CD4-positive, CD25-positive, alpha-beta regulatory T cell (primary cell): ENCODE data around the gene MT1B. TPM values are rescaled to one million over a fixed set of nuclear protein-coding genes. Genes with fewer than 3 reads are reported as not detected.
"Not testable (repeated sequence)": the region's sequence is repeated elsewhere in the genome, so short reads cannot be mapped to it uniquely, and the experiment has no call there.

ENCODE experiments used
- ATAC-seq, 2 donors: fragments of 150-1000 bp; cut with Tn5 transposase; one replicate each; pipeline ENCODE4 v1.10.0; 2021; ENCODE audit warnings: low read depth in 2 of 2, moderate number of reproducible peaks in 2 of 2, moderate library complexity in 1 of 2
- DNase-seq, 3 donors: peaks; one replicate each; pipeline versions ENCODE4 v3.0.0 to v3.0.0-alpha.2; 2012 to 2022; ENCODE audit warnings: mixed read lengths in 1 of 3
- H3K27ac ChIP-seq: one replicate; pipeline ENCODE4 v1.7.0; 2013; ENCODE audit warnings: mild to moderate bottlenecking, low read length; ENCODE audit not compliant: insufficient read depth, poor library complexity, severe bottlenecking
- H3K27me3 ChIP-seq: one replicate; pipeline ENCODE4 v1.7.0; 2013; ENCODE audit warnings: low read length; ENCODE audit not compliant: control insufficient read depth, insufficient read depth
- H3K36me3 ChIP-seq: one replicate; pipeline ENCODE4 v1.7.0; 2013; ENCODE audit warnings: mild to moderate bottlenecking, low read length, moderate library complexity; ENCODE audit not compliant: control insufficient read depth, insufficient read depth
- H3K4me1 ChIP-seq: 2 replicates; pipeline ENCODE4 v1.7.0; 2013; ENCODE audit warnings: mild to moderate bottlenecking, low read length; ENCODE audit not compliant: insufficient read depth, control insufficient read depth, poor library complexity, severe bottlenecking
- H3K4me3 ChIP-seq: one replicate; pipeline ENCODE4 v1.7.0; 2013; ENCODE audit warnings: low read depth, mild to moderate bottlenecking, low read length, moderate library complexity
- H3K9me3 ChIP-seq, 2 experiments: 1 replicate in 1 of 2; 2 replicates in 1 of 2; pipeline ENCODE4 v1.7.0; 2013; ENCODE audit warnings: low read length in 2 of 2, mild to moderate bottlenecking in 1 of 2, moderate library complexity in 1 of 2; ENCODE audit not compliant: control insufficient read depth in 2 of 2
- H3K27ac Mint-ChIP-seq, 3 donors: one replicate each; pipeline ENCODE4 v1.8.0; 2020 to 2022; ENCODE audit warnings: mild to moderate bottlenecking in 3 of 3, mixed read lengths in 3 of 3, moderate library complexity in 2 of 3
- H3K27me3 Mint-ChIP-seq: one replicate; pipeline ENCODE4 v1.8.0; 2022; ENCODE audit warnings: mild to moderate bottlenecking, mixed read lengths
- H3K36me3 Mint-ChIP-seq: one replicate; pipeline ENCODE4 v1.8.0; 2020; ENCODE audit warnings: mixed read lengths
- H3K4me1 Mint-ChIP-seq, 4 donors: one replicate each; pipeline ENCODE4 v1.8.0; 2020 to 2022; ENCODE audit warnings: mixed read lengths in 4 of 4, mild to moderate bottlenecking in 1 of 4
- H3K4me3 Mint-ChIP-seq, 4 donors: one replicate each; pipeline ENCODE4 v1.8.0; 2020 to 2022; ENCODE audit warnings: mild to moderate bottlenecking in 4 of 4, mixed read lengths in 4 of 4, moderate library complexity in 3 of 4
- H3K9me3 Mint-ChIP-seq, 7 donors: one replicate each; pipeline ENCODE4 v1.8.0; 2020 to 2022; ENCODE audit warnings: mixed read lengths in 7 of 7, mild to moderate bottlenecking in 3 of 7, moderate library complexity in 2 of 7
- polyA plus RNA-seq, 4 donors: library from polyadenylated mRNA; unstranded; fragments of 300-500 nt; fragmentation: Illumina TruSeq; gene quantifications; one replicate each; pipeline ENCODE4 v1.2.3, GENCODE V29; 2021
- total RNA-seq: library from RNA; stranded (reverse); gene quantifications from one replicate; pipeline ENCODE4 v1.2.3, GENCODE V29; 2022

MT1B gene
- total and polyA plus RNA-seq, 5 donors from 2014 or later = not detected

DNA sequence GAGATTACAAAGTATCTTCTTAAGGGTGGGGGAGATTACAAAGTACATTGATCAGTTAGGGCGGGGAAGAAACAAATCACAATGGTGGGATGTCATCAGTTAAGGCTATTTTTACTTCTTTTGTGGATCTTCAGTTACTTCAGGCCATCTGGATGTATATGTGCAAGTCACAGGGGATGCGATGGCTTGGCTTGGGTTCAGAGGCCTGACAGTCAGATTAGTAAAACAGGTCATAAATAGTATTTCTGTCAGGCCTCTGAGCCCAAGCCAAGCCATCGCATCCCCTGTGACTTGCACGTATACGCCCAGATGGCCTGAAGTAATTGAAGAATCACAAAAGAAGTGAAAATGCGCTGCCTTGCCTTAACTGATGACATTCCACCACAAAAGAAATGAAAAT, 22.9 kb downstream of the MT1B start:
- not testable (repeated sequence) for H3K4me1 ChIP-seq, H3K36me3 Mint-ChIP-seq, H3K27ac ChIP-seq, H3K4me3 ChIP-seq, DNase-seq, H3K9me3 ChIP-seq, H3K36me3 ChIP-seq, H3K27ac Mint-ChIP-seq, H3K9me3 Mint-ChIP-seq, ATAC-seq
- Mint-ChIP-seq H3K4me3 (peak overlapping the region in 1 of 4 donors; percentile 55), H3K27me3 (peaks cover 61% of the 10 kb centered on the region), H3K4me1 (peaks cover 0 to 29% (median 6%) of the 10 kb centered on the region in 4 donors)
- H3K27me3 ChIP-seq = peaks cover 22% of the 10 kb centered on the region

DNA sequence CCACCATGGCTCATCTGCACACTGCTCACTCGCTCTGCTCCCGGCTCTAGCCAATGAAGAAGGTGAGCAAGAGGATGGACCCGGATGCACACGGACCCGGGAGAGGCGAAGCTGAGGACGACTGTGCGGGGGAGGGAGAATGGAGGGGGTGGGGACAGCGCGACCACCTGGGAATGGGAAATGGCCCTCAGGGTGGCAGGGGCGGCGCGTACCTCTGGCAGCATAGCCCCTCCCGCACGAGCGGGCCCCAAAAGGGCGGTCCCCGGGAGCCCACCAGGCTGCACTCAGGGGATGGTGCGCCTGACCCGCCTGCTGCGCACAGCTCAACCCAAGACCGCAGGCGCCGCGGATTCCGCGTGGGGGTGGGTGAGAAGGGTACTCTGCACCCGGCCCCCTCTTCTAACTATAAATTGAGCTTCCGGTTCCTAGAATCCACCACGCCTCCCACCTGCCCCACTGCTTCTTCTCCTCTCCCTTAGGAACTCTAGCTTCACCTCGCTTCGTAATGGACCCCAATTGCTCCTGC, 24.1 kb downstream of the MT1B start:
- Histone ChIP-seq H3K4me1 (peaks cover 7% of the 10 kb centered on the region), H3K9me3 (no peaks in the 10 kb centered on the region), H3K27me3 (peaks cover 14% of the 10 kb centered on the region), H3K4me3 (no peak overlapping the region), H3K36me3 (no peaks in the 10 kb centered on the region), H3K27ac (no peak overlapping the region)
- no peaks in the 10 kb centered on the region for H3K9me3 Mint-ChIP-seq
- ATAC-seq = peak; percentile 71 to 78
- H3K4me3 Mint-ChIP-seq = peak overlapping the region; percentile 21 to 84 (median 62)
- DNase-seq = peak; percentile 17 to 72 (median 33)
- H3K36me3 Mint-ChIP-seq = no peaks in the 10 kb centered on the region
- H3K27me3 Mint-ChIP-seq = peaks cover 50% of the 10 kb centered on the region
- H3K4me1 Mint-ChIP-seq = peaks cover 0 to 23% (median 6%) of the 10 kb centered on the region in 4 donors
- peak overlapping the region in 2 of 3 donors; percentile 55 to 90 for H3K27ac Mint-ChIP-seq

DNA sequence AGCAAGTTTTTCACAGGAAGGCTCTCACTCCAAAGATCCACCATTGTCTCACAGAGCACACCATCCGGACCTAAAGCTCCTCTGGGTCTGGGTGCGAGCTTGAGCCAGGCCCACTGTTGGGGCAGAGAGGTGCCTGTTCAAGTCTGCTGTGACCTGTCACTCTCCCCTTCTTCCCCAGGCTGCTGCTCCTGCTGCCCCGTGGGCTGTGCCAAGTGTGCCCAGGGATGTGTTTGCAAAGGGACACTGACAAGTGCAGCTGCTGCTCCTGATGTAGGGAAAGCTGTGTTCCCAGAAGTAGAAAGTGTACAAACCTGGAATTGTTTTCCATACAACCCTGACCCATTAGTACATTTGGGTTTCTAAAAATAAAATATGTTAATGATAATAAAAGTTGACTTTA, 25.8 kb downstream of the MT1B start:
- no peak overlapping the region for H3K4me3 Mint-ChIP-seq

DNA sequence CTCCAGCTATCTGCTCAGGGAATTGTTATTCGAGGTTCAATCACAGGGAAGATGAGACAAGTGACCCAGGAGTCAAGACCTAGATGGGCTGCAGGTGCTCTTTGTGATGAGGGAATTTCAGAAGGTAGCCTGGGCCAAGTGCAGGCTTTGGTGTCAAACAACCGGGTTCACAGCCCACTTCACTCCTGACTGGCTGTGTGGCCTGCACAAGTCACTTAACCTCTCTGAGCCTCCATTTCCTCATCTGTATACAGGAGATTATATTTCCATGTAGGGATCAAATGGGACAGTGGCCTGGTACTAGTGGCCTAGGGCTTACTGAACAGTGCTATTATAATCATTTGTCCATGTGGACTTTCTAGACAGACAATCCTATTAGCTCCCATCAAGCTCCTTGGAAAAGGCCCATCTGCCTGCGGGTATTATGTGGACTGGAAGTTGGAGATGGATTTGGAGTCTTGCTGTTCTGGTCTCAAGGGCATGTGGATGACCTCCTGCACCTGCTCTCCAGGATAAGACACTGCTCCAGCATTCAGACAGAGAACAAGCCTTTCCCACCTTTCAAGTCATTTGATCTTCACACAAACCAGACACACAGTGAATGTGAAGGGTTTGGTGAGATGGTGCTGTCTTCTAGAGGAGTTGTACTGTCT, 27.5 kb downstream of the MT1B start:
- Mint-ChIP-seq H3K4me3 (peak overlapping the region in 1 of 4 donors; percentile 48), H3K4me1 (peaks cover 6 to 46% (median 24%) of the 10 kb centered on the region in 4 donors), H3K9me3 (peaks cover 0 to 2% (median 0%) of the 10 kb centered on the region in 7 donors), H3K27ac (peak overlapping the region in 1 of 3 donors; percentile 34), H3K36me3 (peaks cover 6% of the 10 kb centered on the region), H3K27me3 (peaks cover 20% of the 10 kb centered on the region)
- H3K9me3 ChIP-seq = no peaks in the 10 kb centered on the region
- no peak for DNase-seq
- no peaks in the 10 kb centered on the region for H3K27me3 ChIP-seq
- H3K27ac ChIP-seq = no peak overlapping the region
- peaks cover 36% of the 10 kb centered on the region for H3K4me1 ChIP-seq
- H3K4me3 ChIP-seq = no peak overlapping the region
- H3K36me3 ChIP-seq = no peaks in the 10 kb centered on the region
- ATAC-seq = no peak

More for the DNA sequence above, 25.8 kb downstream of the MT1B start:
- Mint-ChIP-seq H3K4me1 (peaks cover 0 to 34% (median 14%) of the 10 kb centered on the region in 4 donors), H3K9me3 (peaks cover 0 to 2% (median 0%) of the 10 kb centered on the region in 7 donors), H3K27ac (no peak overlapping the region), H3K36me3 (no peaks in the 10 kb centered on the region), H3K27me3 (peaks cover 33% of the 10 kb centered on the region)
- DNase-seq (no peak), ATAC-seq (no peak)
- H3K27ac ChIP-seq = no peak overlapping the region
- H3K9me3 ChIP-seq = no peaks in the 10 kb centered on the region
- peaks cover 19% of the 10 kb centered on the region for H3K4me1 ChIP-seq
- H3K27me3 ChIP-seq = peaks cover 5% of the 10 kb centered on the region
- H3K4me3 ChIP-seq = no peak overlapping the region
- no peaks in the 10 kb centered on the region for H3K36me3 ChIP-seq

DNA sequence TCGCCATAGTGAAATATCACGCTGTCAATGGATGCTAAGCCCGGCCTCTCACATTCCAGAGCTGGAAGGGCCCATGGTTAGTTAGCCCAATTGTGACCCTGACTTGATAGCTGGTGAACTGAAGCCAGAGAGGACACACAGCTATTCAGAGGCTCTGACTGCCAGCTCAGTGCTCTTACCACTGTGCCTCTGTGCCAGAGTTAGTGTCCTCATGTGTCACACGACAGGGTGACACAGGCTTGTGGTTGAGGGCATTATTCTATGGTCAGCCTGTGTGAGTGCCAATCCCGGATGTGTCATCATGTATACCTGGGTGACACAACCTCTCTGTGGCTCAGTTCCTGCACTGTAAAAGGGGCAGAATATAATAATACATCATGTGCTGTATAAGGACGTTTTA, 28.1 kb downstream of the MT1B start:
- H3K9me3 ChIP-seq = no peaks in the 10 kb centered on the region
- H3K4me1 Mint-ChIP-seq = peaks cover 10 to 47% (median 25%) of the 10 kb centered on the region in 4 donors
- H3K36me3 ChIP-seq = no peaks in the 10 kb centered on the region
- peak overlapping the region in 1 of 3 donors; percentile 34 for H3K27ac Mint-ChIP-seq
- ATAC-seq = no peak
- peaks cover 10% of the 10 kb centered on the region for H3K36me3 Mint-ChIP-seq
- no peak overlapping the region for H3K4me3 Mint-ChIP-seq
- H3K4me1 ChIP-seq = peaks cover 36% of the 10 kb centered on the region
- H3K27me3 ChIP-seq = no peaks in the 10 kb centered on the region
- no peak overlapping the region for H3K4me3 ChIP-seq
- no peak overlapping the region for H3K27ac ChIP-seq
- peaks cover 14% of the 10 kb centered on the region for H3K27me3 Mint-ChIP-seq
- H3K9me3 Mint-ChIP-seq = peaks cover 0 to 2% (median 0%) of the 10 kb centered on the region in 7 donors
- DNase-seq = no peak

DNA sequence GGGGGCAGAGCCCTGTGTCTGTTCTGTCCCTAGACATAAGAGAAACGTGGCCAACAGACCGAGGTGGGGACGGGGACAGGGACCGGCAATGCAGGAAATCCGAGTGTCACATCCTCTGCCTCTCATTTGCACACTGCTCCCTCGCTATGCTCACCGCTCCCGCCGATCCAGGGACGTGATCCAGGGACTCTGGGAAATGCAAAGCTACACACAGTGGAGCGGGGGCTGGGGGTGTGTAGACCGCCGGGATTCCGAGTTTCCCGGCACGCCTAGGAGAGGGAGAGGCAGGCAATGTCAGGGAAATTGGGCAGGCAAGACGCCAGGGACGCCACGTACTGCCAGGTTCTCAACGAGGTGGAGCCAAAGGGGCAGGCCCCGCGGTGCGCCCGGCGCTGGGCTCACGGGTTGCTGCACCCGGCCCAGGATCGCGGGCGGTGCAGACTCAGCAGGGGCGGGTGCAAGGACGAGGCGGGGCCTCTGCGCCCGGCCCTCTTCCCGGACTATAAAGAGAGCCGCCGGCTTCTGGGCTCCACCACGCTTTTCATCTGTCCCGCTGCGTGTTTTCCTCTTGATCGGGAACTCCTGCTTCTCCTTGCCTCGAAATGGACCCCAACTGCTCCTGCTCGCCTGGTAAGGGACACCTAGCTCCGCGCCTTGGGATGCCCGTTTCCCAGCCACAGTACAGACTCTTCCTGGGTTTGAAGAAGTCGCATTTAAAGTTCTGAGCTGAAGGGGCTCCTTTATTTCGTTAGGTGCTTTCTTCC, 30.4 kb downstream of the MT1B start, which contains the start of gene MT1X:
Gene MT1X (plus strand): TSS at position 532 of the 764 bp plus-strand sequence. CDS start 71 bp downstream, at position 603.
- Histone ChIP-seq H3K4me1 (peaks cover 29% of the 10 kb centered on the region), H3K27ac (peak within 1 kb of the TSS; percentile 72), H3K36me3 (no peaks in the 10 kb centered on the region), H3K4me3 (peak within 1 kb of the TSS; percentile 94), H3K9me3 (no peaks in the 10 kb centered on the region), H3K27me3 (no peaks in the 10 kb centered on the region)
- Mint-ChIP-seq H3K4me3 (peak within 1 kb of the TSS; percentile 95 to 97 (median 96)), H3K9me3 (peaks cover 0 to 4% (median 0%) of the 10 kb centered on the region in 7 donors), H3K27me3 (no peaks in the 10 kb centered on the region), H3K27ac (peak within 1 kb of the TSS; percentile 96 to 97 (median 96)), H3K4me1 (peaks cover 10 to 30% (median 22%) of the 10 kb centered on the region in 4 donors), H3K36me3 (peaks cover 18% of the 10 kb centered on the region)
- ATAC-seq (peak; percentile 99), DNase-seq (peak; percentile 76 to 96 (median 84))

DNA sequence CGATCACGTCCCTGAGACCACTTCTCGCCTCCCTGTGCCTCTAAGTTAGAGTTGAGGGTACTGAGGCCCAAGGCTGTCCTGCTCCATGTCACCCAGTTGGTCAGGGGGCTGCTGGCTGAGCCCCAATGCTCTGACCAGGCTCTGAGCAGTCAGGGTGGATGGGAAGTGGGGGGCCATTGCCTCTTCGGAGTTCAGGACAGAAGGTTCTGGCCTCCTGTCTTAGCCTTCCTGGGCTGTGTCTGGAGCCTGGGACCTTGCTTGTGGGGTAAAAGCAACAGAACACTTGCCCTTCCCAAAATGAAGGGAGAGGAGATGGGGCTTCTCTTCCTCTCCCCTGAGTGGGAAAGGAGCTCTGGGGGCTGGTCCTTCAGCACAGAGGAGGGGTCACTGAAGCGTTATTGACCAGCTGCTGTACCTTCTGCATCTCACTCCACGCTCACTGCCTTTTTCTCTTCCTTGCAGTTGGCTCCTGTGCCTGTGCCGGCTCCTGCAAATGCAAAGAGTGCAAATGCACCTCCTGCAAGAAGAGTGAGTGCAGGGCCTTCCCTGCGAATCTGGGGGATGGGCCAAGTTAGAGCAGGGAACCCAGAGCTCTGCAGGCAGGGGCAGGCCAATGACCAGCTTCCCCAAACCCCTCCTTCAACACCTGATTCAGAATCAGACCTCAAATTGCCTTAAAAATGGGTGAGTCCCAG, 31.2 kb downstream of the MT1B start:
- H3K27ac Mint-ChIP-seq = peak overlapping the region; percentile 96 to 97 (median 96)
- no peaks in the 10 kb centered on the region for H3K9me3 ChIP-seq
- H3K4me3 Mint-ChIP-seq = peak overlapping the region; percentile 95 to 97 (median 96)
- no peaks in the 10 kb centered on the region for H3K36me3 ChIP-seq
- ATAC-seq = no peak
- H3K4me3 ChIP-seq = peak overlapping the region; percentile 94
- DNase-seq = no peak
- peaks cover 29% of the 10 kb centered on the region for H3K4me1 ChIP-seq
- H3K27me3 ChIP-seq = no peaks in the 10 kb centered on the region
- H3K27ac ChIP-seq = peak overlapping the region; percentile 72
- H3K27me3 Mint-ChIP-seq = no peaks in the 10 kb centered on the region
- peaks cover 18% of the 10 kb centered on the region for H3K36me3 Mint-ChIP-seq
- H3K4me1 Mint-ChIP-seq = peaks cover 10 to 30% (median 22%) of the 10 kb centered on the region in 4 donors
- H3K9me3 Mint-ChIP-seq = peaks cover 0 to 4% (median 0%) of the 10 kb centered on the region in 7 donors
